ENCODE data around the gene CXCL8.
A peak's percentile ranks its signal among the peaks of the same experiment; 100 is the strongest.
"Not testable (repeated sequence)": the region's sequence is repeated elsewhere in the genome, so short reads cannot be mapped to it uniquely, and the experiment has no call there.

The CXCL8 gene

GRCh38 chr4:73740353-73740778 lies at the start of gene CXCL8:
Gene CXCL8, plus strand, starts transcription at chr4:73740569. Its CDS starts 90 bp downstream, at chr4:73740659.
- DNase-seq (ENCODE audit: low spot score), result peak; percentile 55

GRCh38 chr4:73691201-73691600 lies 49.2 kb upstream of the CXCL8 start:
- DNase-seq (ENCODE audit: low spot score), result not testable (repeated sequence)

- DNase-seq (ENCODE audit: low spot score), result no peak
Measured at GRCh38 chr4:73691759-73692158, 48.6 kb upstream of the CXCL8 start.

GRCh38 chr4:73692254-73692653 lies 48.1 kb upstream of the CXCL8 start:
- DNase-seq (ENCODE audit: low spot score), result no peak

GRCh38 chr4:73692701-73693100 lies 47.7 kb upstream of the CXCL8 start:
- DNase-seq (ENCODE audit: low spot score), result no peak

GRCh38 chr4:73693811-73694210 lies 46.6 kb upstream of the CXCL8 start:
- no peak for DNase-seq (ENCODE audit: low spot score)

GRCh38 chr4:73698217-73698616 lies 42.2 kb upstream of the CXCL8 start:
- no peak for DNase-seq (ENCODE audit: low spot score)

- DNase-seq (ENCODE audit: low spot score), result no peak
Measured at GRCh38 chr4:73701116-73701515, 39.3 kb upstream of the CXCL8 start.

GRCh38 chr4:73702796-73703287 lies 37.5 kb upstream of the CXCL8 start:
- DNase-seq (ENCODE audit: low spot score), result no peak

GRCh38 chr4:73703320-73703719 lies 37.0 kb upstream of the CXCL8 start:
- no peak for DNase-seq (ENCODE audit: low spot score)

GRCh38 chr4:73704314-73705055 lies 35.9 kb upstream of the CXCL8 start:
- peak; percentile 10 for DNase-seq (ENCODE audit: low spot score)

GRCh38 chr4:73705056-73705432 lies 35.3 kb upstream of the CXCL8 start:
- no peak for DNase-seq (ENCODE audit: low spot score)

GRCh38 chr4:73705721-73706120 lies 34.6 kb upstream of the CXCL8 start:
- DNase-seq (ENCODE audit: low spot score), result no peak

GRCh38 chr4:73706811-73707210 lies 33.6 kb upstream of the CXCL8 start:
- no peak for DNase-seq (ENCODE audit: low spot score)

GRCh38 chr4:73707269-73707875 lies 33.0 kb upstream of the CXCL8 start:
- no peak for DNase-seq (ENCODE audit: low spot score)

GRCh38 chr4:73707918-73708577 lies 32.3 kb upstream of the CXCL8 start:
- no peak for DNase-seq (ENCODE audit: low spot score)

GRCh38 chr4:73709451-73710033 lies 30.8 kb upstream of the CXCL8 start:
- no peak for DNase-seq (ENCODE audit: low spot score)

- no peak for DNase-seq (ENCODE audit: low spot score)
Measured at GRCh38 chr4:73710094-73710493, 30.3 kb upstream of the CXCL8 start.

GRCh38 chr4:73711989-73712388 lies 28.4 kb upstream of the CXCL8 start:
- no peak for DNase-seq (ENCODE audit: low spot score)

- no peak for DNase-seq (ENCODE audit: low spot score)
Measured at GRCh38 chr4:73713650-73714049, 26.7 kb upstream of the CXCL8 start.

GRCh38 chr4:73714647-73715046 lies 25.7 kb upstream of the CXCL8 start:
- DNase-seq (ENCODE audit: low spot score), result no peak

- no peak for DNase-seq (ENCODE audit: low spot score)
Measured at GRCh38 chr4:73715659-73716058, 24.7 kb upstream of the CXCL8 start.

Measured in SW480 (cell line).